ENCODE measurements around the gene ZNF337. TPM values are rescaled to one million over a fixed set of nuclear protein-coding genes. Genes with fewer than 3 reads are reported as not detected.

The ZNF337 gene
- total and polyA plus RNA-seq, 2 of the 13 experiments (the other 11 are each of a cell fraction or from before 2014, with no cell fraction given) = 17.0 to 19.6 TPM

- TF ChIP-seq, protein P1, sequence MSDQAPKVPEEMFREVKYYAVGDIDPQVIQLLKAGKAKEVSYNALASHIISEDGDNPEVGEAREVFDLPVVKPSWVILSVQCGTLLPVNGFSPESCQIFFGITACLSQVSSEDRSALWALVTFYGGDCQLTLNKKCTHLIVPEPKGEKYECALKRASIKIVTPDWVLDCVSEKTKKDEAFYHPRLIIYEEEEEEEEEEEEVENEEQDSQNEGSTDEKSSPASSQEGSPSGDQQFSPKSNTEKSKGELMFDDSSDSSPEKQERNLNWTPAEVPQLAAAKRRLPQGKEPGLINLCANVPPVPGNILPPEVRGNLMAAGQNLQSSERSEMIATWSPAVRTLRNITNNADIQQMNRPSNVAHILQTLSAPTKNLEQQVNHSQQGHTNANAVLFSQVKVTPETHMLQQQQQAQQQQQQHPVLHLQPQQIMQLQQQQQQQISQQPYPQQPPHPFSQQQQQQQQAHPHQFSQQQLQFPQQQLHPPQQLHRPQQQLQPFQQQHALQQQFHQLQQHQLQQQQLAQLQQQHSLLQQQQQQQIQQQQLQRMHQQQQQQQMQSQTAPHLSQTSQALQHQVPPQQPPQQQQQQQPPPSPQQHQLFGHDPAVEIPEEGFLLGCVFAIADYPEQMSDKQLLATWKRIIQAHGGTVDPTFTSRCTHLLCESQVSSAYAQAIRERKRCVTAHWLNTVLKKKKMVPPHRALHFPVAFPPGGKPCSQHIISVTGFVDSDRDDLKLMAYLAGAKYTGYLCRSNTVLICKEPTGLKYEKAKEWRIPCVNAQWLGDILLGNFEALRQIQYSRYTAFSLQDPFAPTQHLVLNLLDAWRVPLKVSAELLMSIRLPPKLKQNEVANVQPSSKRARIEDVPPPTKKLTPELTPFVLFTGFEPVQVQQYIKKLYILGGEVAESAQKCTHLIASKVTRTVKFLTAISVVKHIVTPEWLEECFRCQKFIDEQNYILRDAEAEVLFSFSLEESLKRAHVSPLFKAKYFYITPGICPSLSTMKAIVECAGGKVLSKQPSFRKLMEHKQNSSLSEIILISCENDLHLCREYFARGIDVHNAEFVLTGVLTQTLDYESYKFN (CRISPR knock-in tag; conservative IDR thresholded peaks at IDR 0.05) = peak; percentile 66
- TF ChIP-seq KLF11 (CRISPR knock-in tag; IDR thresholded peaks at IDR 0.05) = peak; percentile 59; the same call in 1 of the 2 replicates
- peak; percentile 36 for TF ChIP-seq CEBPG (CRISPR knock-in tag; IDR thresholded peaks at IDR 0.05)
- peak; percentile 98 for TF ChIP-seq ZNF274 (CRISPR knock-in tag; IDR thresholded peaks at IDR 0.05)
- peak; percentile 93 for TF ChIP-seq CREBL2 (CRISPR knock-in tag; IDR thresholded peaks at IDR 0.05; ENCODE audit: borderline replicate concordance)
- TF ChIP-seq FOXC1 (CRISPR knock-in tag; IDR thresholded peaks at IDR 0.05; ENCODE audit: borderline replicate concordance) = peak; percentile 99
- TF ChIP-seq SUZ12 (IDR thresholded peaks at IDR 0.05; ENCODE audit: low read depth, low read length) = peak; percentile 99
- peak; percentile 90 for TF ChIP-seq ZNF710 (CRISPR knock-in tag; IDR thresholded peaks at IDR 0.05; ENCODE audit: borderline replicate concordance)
- peak; percentile 89; the same call in 1 of the 2 replicates for TF ChIP-seq TOE1 (CRISPR knock-in tag; IDR thresholded peaks at IDR 0.05)
- no peak; the same call in 1 of the 2 replicates for TF ChIP-seq STAT5B (CRISPR knock-in tag; IDR thresholded peaks at IDR 0.05)
- no peak for TF ChIP-seq NCOA5 (CRISPR knock-in tag; IDR thresholded peaks at IDR 0.05)
- peak; percentile 45; the same call in 1 of the 2 replicates for TF ChIP-seq SP2 (CRISPR knock-in tag; IDR thresholded peaks at IDR 0.05)
- peak; percentile 90; the same call in 1 of the 2 replicates for TF ChIP-seq NFKB2 (CRISPR knock-in tag; IDR thresholded peaks at IDR 0.05; ENCODE audit: borderline replicate concordance)
- TF ChIP-seq, protein P2, sequence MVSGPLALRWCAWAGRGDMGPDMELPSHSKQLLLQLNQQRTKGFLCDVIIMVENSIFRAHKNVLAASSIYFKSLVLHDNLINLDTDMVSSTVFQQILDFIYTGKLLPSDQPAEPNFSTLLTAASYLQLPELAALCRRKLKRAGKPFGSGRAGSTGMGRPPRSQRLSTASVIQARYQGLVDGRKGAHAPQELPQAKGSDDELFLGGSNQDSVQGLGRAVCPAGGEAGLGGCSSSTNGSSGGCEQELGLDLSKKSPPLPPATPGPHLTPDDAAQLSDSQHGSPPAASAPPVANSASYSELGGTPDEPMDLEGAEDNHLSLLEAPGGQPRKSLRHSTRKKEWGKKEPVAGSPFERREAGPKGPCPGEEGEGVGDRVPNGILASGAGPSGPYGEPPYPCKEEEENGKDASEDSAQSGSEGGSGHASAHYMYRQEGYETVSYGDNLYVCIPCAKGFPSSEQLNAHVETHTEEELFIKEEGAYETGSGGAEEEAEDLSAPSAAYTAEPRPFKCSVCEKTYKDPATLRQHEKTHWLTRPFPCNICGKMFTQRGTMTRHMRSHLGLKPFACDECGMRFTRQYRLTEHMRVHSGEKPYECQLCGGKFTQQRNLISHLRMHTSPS (CRISPR knock-in tag; IDR thresholded peaks at IDR 0.05; ENCODE audit: low read depth) = peak; percentile 77
- TF ChIP-seq DNMT1 (CRISPR knock-in tag; IDR thresholded peaks at IDR 0.05) = no peak; the same call in 1 of the 2 replicates
- peak; percentile 86 for TF ChIP-seq CTCF (CRISPR knock-in tag; IDR thresholded peaks at IDR 0.05)
- TF ChIP-seq ARID2 (CRISPR knock-in tag; IDR thresholded peaks at IDR 0.05; ENCODE audit: borderline replicate concordance) = 0 out of 2 replicates have a peak, but pooled peaks have one; percentile 89
Measured at GRCh38 chr20:25696371-25697131, at the start of gene ZNF337 (continued).
